GM18868 (cell line): Measurements from ENCODE around the gene CCDC12.

ENCODE experiments used
- ATAC-seq: cut with Tn5 transposase; IDR thresholded peaks from one replicate; pipeline ENCODE4 v1.9.1; 2021; ENCODE audit warnings: mild to moderate bottlenecking, moderate library complexity; ENCODE audit not compliant: unreplicated experiment

The CCDC12 gene

GRCh38 chr3:46943237-46944187 lies 33.0 kb downstream of the CCDC12 start:
- no peak for ATAC-seq

DNA sequence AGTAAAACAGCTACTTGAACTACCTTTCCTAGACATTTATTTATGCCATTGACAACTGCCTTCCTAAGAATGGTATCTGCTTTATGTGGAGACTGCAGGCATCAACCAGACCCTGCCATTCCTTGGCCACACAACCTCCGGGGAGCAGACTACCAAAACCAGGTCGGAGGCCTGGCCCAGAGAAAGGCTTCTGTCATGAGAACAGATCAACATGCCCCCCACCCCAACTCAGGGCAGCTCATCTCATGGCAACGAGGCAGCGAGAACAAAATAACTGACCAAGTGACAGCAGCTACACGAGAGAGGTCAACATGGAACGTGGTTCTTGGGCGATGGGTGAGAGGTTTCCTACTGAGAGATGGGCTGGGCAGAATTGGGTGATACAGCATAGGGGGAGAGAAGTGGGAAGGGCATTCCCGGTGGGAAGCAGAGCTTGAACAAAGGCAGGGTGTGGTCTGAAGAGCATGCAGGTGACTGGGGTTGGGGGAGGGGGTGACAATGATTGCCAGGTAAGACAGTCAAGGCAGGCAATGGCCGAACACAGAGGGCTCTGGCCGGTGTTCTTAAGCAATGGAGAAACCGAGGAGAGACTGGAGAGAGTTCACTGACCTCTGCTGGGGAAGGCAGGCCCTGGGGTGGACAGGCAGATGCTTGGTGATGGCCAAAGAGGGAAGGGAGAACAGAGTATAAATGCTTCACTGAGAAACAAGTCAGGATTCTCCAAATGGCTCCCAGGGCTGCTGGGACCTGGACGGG lies 33.9 kb downstream of the CCDC12 start:
- no peak for ATAC-seq

DNA sequence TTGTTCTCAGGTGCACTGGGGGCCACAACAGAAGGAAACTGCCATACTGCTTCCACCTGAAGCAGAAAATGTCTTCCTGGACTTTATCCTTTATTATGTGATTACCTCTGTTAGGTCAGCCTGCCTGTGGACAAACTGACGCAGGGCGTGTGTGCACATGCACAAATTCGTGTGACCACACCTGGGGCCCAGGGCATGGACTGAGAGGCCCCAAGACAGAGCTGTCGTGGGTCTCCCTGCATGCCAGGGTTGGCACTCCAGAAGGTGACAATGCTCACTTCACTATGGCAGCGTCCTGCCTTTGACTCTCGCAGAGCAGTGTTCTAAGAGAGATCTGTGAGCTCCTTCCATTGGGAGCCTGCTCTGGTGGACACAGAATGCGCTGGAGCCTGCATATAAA lies 34.5 kb downstream of the CCDC12 start:
- ATAC-seq: no peak

DNA sequence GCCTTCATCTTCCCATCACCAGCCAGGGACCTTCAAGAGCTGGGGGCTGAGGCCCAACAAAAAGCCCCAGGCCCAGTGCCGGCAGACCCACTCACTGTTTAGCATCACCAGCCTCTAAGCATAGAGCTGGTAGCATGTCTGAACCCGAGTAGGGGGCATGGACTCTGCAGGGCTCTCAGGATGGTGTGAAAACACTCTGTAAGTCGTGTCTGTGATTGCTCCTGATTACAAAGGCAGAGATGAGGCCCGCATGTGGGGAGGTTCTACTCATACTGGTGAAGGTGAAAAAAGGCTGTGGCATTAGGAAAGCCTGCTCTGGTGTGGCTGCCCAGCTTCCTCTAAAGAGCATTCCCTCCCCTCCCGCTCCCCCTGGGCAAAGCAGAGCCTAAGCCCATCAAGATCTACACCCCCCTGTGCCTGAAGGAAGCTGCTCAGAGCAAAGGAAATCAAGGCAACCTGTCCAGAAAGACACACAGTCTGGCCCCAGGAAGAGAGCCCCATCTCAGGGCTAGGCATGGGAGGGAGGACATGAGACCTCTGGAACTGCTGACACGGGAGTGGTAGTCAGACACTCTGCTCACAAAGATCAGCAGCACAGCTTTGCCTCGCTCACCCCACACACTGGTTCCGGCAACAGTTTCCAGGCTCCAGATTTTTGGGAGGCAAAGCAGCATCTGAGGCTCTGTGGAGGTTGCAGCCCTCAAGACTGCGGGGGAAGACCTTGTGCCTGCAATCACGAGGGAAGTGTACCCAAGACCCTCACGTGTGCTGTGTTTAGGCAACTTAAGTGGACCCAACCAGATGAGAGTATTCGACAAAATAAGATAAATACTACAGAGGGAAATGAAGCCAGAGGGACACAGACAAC lies 36.7 kb downstream of the CCDC12 start:
- no peak for ATAC-seq

GRCh38 chr3:46938118-46938517 lies 38.4 kb downstream of the CCDC12 start:
- no peak for ATAC-seq

DNA sequence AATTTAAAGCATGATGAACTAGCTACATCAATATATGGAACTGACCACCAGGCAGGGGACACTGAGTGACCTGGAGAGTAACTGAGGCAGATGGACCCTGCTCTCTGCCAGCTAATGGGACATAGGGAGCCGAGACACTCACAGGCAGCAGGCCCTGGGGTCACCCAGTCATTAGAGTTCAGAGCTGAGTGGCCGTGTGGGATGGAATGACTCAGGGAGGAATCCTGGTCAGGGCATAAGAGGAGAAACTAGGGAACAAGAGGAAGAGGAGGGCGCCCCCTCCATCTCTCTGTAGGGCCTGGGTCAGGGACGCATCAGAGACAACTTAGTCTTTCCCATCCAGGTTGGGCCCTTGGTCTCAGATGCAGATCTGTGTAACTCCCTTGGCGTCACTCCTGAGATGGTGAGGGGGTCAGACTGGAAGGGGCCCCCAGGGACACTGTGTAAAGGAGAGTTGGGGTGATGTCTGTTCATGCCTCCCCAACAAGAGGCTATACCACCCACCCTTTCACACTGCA lies 39.8 kb downstream of the CCDC12 start:
- no peak for ATAC-seq

GRCh38 chr3:46935989-46936558 lies 40.5 kb downstream of the CCDC12 start:
- no peak for ATAC-seq

- no peak for ATAC-seq
Observed at GRCh38 chr3:46935168-46935858, 41.2 kb downstream of the CCDC12 start.

DNA sequence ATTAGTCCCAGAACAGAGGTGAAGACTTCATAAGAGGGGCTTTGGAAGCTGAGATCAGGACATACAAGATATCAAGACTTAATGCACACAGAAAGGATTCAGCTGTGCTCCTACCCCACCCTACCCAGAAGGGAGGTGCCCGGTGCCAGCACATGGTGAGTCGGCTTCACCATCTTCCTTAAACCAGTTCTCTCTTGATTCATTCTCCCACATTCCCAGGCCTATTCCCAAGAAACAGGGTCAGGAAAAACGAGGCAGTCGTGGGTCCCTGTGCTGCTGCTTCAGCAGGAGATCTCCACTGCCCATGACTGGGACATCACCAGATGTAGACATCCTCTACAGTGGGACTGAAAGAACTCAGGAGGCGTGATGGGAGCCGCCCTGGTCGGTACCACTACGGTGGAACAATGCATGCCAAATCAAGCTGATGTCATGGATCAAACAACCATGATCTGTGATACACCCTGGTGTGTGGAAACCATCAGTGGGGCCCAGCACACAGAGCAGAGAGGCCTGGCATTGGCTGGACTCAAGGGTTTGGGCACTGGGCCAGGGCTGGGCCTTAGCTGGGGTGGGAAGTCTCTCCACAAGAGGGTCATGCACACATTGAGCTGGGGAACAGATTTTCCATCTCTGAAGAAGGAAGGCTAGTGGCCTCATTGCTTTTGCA lies 41.9 kb downstream of the CCDC12 start:
- ATAC-seq: no peak

DNA sequence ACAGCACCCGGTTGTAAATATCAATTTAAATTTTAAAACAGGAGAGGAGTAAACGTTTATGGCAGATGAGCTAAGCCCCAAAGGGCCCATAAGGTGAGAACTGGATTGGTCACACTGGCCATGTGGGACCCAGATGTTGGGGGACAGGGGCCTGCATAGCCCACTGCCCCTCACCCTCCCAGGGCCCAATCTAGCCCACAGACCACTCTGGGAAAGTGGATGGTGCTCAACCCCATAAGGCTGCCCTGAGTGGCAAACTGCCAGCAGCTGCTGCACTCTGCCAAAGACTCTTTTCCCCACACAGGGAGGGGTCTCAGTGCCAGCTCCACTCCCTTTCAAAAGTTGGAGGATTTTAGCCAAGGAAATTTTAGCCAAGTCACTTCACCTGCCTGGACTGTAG lies 42.5 kb downstream of the CCDC12 start:
- ATAC-seq: no peak

DNA sequence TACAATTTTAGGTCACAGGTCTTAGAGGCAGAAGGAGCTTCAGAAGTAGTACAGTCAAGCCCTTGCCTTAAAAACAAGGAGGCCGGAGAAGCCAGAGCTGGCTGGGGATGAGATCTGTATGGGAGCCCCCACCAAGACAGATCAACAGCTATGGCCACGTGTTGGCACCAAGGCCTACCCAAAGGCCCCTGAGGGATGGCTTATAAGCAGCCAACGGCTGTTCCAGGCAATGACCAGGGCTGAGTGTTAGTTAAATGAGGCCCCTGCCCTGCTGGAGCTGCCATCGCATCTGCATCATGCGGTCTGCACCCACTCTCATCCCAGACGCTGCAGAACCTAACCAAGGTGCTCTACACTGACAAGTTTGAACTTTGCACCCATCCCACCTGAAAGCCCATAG lies 43.3 kb downstream of the CCDC12 start:
- ATAC-seq: no peak

- no peak for ATAC-seq
Observed at GRCh38 chr3:46932455-46933225, 43.9 kb downstream of the CCDC12 start.

- ATAC-seq: no peak
Observed at GRCh38 chr3:46931631-46932331, 44.8 kb downstream of the CCDC12 start.

DNA sequence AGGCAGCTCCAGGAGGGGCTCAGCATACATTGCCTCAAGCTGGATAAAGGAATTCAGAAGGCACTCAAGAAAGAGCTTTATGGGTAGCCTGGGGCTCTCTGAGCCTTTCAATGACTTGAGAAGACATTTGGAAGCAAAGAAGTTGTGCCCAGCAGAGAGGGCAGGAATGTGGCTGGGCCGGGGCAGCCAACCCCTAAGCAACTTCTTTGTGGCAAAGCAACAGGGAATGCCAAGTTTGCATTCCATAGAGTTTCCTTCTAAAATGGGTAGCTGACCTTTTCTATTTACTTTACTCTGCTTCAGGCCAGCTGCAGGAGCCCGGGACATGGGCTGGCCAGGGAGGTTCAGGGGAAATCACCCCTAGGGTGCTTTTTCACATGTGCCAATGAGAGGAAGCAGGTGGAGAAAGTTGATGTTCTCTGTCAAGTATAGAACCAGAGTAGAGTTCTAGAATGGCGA lies 45.6 kb downstream of the CCDC12 start:
- no peak for ATAC-seq

GRCh38 chr3:46930166-46930944 lies 46.2 kb downstream of the CCDC12 start:
- ATAC-seq: no peak

DNA sequence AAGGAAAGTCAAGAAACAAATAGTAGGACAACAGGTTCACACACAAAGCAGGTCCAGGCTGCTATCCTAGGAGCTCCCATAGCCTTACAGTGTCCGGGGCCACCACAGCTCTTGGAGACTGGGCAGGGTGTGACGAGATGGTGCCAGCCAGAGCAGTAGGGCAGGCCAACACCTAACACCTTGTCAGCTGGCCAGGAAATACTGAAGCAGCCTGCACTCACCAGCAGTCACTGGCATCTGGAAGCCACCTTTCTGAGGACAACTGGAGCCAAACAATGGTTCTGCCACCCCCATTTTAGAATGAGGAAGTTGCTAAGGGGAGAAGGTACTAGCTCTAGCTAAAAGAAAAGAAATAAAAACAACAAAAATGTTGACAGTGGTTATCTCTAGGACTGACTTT lies 47.2 kb downstream of the CCDC12 start:
- no peak for ATAC-seq

DNA sequence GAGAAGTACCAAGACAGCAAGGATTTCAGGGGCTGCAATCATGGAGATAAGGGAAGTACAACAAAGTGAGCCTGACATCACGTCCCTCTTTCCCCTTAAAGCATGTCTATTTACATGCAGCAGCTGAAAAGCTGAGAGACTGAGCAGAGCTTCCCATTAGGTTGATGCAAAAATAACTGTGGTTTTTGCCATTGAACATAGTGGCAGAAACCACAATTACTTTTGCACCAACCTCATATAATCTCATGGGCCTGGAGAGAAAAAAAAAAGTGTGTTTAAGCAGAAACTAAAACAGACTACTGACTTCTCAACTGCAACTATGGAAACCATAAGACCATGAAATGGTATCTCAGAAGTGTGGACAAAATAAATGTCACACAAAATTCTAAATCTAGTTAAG lies 48.3 kb downstream of the CCDC12 start:
- ATAC-seq: no peak
